ENCODE results near the gene IRAK1.
"Not testable (repeated sequence)": the region's sequence is repeated elsewhere in the genome, so short reads cannot be mapped to it uniquely, and the experiment has no call there.

Gene IRAK1

DNA sequence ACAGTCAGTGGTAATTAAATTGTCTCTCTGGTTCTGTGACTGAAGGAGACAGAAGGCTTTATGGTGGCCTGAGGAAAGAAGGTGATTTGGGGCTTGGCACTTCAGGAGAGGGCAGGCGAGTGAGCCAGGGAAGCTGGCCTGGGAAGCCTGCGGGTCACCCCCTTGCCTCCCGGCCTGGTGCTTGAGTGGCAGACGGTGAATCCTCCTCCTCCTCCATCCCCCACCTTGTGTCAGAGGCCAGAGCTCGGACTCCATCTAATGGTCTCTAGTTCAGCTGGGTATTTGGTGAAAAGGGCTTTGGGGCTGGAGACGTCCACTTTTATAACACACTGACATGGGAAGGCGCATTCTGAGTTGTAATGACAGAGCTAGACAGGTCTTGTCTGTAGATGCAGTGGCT lies 38.5 kb downstream of the IRAK1 start:
- TF ChIP-seq, protein P1, sequence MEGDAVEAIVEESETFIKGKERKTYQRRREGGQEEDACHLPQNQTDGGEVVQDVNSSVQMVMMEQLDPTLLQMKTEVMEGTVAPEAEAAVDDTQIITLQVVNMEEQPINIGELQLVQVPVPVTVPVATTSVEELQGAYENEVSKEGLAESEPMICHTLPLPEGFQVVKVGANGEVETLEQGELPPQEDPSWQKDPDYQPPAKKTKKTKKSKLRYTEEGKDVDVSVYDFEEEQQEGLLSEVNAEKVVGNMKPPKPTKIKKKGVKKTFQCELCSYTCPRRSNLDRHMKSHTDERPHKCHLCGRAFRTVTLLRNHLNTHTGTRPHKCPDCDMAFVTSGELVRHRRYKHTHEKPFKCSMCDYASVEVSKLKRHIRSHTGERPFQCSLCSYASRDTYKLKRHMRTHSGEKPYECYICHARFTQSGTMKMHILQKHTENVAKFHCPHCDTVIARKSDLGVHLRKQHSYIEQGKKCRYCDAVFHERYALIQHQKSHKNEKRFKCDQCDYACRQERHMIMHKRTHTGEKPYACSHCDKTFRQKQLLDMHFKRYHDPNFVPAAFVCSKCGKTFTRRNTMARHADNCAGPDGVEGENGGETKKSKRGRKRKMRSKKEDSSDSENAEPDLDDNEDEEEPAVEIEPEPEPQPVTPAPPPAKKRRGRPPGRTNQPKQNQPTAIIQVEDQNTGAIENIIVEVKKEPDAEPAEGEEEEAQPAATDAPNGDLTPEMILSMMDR (conservative IDR thresholded peaks at IDR 0.05; ENCODE audit: low read depth, low read length): no peak
- no peak for DNase-seq (ENCODE audit: low read depth)
- H3K4me3 ChIP-seq (ENCODE audit: low read length): no peak overlapping the region

DNA sequence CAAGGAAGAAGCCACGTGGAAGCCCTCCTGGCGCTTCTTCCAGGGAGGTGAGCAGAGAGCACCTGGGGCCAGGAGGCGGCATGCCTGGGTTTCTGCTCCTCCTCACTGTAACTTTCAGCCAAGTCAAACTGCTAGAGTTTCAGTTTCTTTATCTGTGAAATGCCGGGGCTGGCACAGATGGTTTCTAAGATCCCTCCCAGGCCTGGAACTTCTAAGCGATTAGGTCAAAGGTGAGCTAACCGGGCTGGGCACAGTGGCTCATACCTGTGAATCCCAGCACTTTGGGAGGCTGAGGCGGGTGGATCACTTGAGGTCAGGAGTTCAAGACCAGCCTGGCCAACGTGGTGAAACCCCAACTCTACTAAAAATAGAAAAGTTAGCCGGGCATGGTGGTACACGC lies 39.3 kb downstream of the IRAK1 start:
- H3K4me3 ChIP-seq (ENCODE audit: low read length); DNase-seq (ENCODE audit: low read depth): not testable (repeated sequence)

DNA sequence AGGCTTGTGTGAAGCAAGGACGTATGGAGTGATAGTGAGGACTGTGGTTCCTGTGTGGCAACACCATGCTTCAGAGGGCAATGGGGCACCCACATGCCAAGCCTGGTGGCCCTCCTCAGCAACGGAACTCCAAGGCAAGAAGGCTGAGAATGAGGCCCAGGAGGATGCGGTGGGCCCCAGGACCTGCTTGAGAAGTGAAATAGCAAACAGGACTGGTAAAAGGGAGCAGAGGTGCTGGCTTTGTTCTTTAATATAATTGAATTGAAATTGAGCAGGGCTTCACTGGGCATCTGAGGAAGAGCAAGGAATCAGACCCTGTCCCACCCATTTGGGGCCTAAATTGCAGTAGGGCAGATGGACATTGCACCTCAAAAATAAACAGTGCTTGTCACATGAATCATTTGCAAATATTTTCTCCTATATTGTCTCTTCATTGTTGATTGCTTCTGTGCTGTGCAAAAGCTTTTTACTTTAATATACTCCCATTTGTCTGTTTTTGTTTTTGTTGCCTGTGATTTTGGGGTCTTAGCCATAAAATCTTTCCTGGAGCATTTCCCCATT lies 44.9 kb downstream of the IRAK1 start:
- DNase-seq (ENCODE audit: low read depth): no peak
- TF ChIP-seq, protein P1 (conservative IDR thresholded peaks at IDR 0.05; ENCODE audit: low read depth, low read length): no peak
- no peak overlapping the region for H3K4me3 ChIP-seq (ENCODE audit: low read length)

DNA sequence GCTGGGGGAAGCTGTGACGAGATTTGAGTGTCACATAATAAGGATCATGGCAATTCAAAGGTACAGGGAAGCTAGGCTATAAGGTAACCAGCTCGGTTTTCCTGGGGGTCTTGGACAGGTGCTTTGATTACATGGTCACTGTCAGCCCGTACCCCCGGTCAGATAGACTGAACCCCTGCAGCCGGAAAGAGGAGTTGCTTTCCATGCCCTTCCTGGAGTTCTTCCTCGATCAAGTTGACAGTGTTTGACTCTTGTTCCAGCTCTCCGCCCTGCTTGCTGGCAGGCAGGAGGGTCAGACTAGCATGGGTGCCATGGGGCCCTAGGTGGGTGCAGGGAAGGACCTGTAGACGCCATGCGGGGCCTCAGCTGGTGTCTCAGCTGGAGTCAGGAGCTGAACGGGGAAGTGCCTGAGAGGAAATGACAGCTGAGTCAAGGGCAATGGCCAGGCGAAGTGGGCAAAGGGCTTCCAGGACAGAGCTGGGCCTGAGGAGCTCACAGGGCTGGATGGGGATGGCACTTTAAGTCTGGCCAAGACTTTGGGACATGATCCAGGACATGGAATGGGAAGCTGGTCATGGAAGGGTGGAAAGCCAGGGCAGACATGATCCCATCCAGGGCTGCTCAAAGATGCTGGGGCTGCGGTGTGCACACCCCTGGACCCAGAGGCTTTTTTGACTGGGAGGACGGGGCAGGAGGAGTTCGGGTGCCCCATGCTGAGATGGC lies 45.5 kb downstream of the IRAK1 start:
- no peak overlapping the region for H3K4me3 ChIP-seq (ENCODE audit: low read length)
- TF ChIP-seq, protein P1 (conservative IDR thresholded peaks at IDR 0.05; ENCODE audit: low read depth, low read length): no peak
- DNase-seq (ENCODE audit: low read depth): no peak

DNA sequence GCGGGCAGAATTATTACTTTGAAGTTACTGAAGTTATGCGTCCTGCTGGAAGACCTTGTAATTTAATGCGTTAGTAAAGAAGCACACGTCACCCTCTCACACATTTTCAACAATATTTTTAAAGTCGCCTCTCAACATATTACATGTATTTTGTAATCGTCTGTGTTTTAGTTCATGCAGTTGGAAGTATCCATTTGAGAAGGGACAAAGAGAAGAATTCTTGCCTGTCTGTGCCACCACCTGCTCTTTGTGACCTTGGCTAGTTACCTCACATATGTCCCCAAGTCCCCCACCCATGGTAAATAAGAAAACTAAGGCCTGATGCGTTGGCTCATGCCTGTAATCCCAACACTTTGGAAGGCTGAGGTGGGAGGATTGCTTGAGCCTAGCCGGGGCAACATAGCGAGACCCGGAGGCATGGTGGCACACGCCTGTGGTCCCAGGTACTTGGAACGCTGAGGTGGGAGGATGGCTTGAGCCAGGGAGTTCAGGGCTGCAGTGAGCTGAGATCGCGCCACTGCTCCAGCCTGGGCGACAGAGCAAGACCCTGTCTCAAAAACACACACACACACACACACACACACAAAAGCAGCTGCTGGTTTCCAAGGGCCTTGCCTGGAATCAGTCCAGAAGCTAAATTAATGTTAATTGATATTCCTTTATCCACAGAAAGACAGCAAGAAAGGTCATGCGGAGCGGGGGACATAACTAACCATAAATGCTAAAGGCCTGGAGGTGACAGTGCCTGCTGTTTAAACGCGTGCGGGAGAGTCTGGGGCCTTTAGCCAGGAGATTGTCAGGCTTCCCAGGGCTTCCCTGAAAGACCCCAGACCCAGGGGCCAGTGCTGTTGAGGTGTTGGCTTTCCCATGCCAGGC lies 46.3 kb downstream of the IRAK1 start:
- peak overlapping the region; percentile 58 for H3K4me3 ChIP-seq (ENCODE audit: low read length)
- TF ChIP-seq, protein P1 (conservative IDR thresholded peaks at IDR 0.05; ENCODE audit: low read depth, low read length): no peak
- DNase-seq (ENCODE audit: low read depth): no peak

DNA sequence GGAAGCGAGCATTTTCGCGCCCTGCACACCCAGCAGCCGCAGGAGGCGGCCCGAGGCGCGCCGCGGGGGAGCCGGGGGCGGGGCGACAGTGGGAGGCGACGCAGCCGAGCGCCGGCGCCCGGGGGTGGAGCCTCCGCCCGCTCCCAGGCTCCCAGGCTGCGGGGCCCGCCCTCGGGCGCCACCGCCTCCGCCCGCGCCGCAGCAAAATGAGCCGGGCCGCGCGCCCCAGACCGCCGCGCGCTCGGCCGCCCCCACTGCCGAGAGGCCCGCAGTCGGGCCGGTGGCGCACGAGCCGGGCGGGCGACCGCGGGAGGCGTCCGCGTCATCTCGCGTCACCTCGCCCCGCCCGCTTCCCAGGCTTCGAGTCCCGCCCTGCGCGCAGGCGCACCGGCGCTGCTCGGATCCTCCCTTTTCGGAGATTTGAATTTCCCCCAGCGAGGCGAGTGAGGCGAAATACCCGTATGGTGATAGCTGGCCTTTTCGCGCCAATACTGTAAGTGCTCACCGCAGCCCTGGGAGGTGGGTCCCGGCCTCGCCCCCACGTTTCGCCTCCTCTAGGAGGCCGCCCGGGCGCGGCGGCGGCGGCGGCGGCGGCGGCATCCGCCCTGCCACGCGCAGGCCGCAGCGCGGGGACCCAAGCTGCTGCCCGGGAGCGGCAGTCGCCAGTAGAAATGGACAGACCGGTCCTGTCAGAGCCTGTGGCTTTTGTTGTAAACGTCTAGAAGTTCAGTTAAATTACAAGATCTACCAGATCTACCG lies 47.2 kb downstream of the IRAK1 start, which contains the start of gene TMEM187:
Gene TMEM187, plus strand, starts transcription at position 387 of the 759 bp plus-strand sequence. CDS start 9,309 bp downstream, outside the sequence.
- DNase-seq (ENCODE audit: low read depth): peak; percentile 46
- peak within 1 kb of the TSS; percentile 95 for H3K4me3 ChIP-seq (ENCODE audit: low read length)
- TF ChIP-seq, protein P1 (conservative IDR thresholded peaks at IDR 0.05; ENCODE audit: low read depth, low read length): no peak

Measured in retinal pigment epithelial cell (primary cell).